ENCODE results near the gene CST4.
"Not testable (repeated sequence)": the region's sequence is repeated elsewhere in the genome, so short reads cannot be mapped to it uniquely, and the experiment has no call there.

Gene CST4

DNA sequence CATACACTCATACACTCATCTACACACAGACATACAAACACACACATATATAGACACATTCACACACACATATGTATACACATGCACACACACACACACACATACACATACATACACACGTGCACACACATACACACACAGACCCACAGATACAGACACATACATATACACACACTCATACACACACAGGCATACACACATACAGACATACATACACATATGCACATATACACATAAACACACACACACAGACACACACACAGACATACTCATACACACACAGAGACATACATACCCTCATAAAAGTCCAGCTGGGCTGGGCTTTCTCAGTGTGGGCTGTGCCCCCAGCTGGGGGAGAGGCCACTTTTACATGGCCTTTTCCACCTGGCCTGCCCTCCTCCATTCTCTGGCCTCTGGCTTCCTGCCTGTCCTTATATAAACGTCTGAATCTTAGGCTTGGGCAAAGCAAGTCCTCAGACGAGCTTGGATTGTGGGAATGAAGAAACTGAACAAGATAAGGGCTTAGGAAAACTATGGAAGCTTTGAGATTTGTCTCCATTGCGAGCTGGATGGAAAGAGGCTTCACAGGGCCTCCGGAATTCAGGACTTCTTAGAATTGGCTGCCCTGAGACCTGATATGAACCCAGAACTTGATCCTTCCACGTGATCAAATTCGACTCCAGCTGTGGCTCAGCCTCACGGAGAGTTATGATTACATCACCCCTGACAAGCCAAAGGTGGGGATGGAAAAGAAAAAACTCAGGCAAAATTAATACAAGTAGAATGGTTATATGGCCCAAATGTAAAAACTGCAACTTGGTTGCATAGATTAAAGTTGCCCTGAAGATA, 28.6 kb downstream of the CST4 start:
- DNase-seq (ENCODE audit: low read depth): no peak

GRCh38 chr20:23659610-23659988, 29.2 kb downstream of the CST4 start:
- DNase-seq (ENCODE audit: low read depth): not testable (repeated sequence)

GRCh38 chr20:23658989-23659609, 29.7 kb downstream of the CST4 start:
- DNase-seq (ENCODE audit: low read depth): no peak

DNA sequence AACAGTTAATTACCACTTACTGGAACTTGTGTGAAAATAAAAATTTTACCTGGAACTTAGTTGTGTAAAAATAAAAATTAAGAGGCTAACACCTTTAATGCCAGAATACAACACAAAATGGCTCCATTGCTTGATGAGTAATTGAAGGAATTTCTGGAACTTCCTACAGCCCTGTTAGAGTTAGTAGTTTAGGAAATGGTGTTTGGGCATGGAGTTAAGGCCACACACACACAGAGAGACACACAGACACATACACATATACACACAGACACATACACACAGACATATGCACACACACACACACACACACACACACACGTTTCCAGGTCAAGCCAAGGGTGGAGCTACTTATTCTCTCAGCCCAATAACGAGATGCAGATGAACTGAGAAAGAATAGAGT, 30.5 kb downstream of the CST4 start:
- DNase-seq (ENCODE audit: low read depth): no peak

- DNase-seq (ENCODE audit: low read depth): no peak
Observed at GRCh38 chr20:23657202-23657601, 31.6 kb downstream of the CST4 start.

DNA sequence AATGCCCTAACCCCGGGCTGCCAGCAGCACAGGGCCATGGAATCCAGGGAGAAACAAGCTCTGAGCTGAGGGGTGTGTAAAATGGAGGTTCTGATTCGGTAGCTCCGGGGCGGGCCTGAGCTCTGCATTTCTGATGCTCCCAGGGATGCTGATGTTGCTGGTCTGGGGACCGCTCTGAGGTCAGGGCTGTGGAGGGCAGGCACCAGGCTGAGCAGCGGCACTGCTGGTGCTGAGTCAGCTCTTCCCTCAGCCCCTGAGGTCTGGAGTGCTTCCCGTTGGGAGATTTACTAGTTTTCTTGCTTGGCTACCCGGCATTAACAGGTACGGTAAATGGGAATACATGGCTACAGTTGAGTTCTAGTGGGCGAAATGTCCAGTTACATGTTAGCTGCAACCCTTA, 32.5 kb downstream of the CST4 start:
- no peak for DNase-seq (ENCODE audit: low read depth)

DNA sequence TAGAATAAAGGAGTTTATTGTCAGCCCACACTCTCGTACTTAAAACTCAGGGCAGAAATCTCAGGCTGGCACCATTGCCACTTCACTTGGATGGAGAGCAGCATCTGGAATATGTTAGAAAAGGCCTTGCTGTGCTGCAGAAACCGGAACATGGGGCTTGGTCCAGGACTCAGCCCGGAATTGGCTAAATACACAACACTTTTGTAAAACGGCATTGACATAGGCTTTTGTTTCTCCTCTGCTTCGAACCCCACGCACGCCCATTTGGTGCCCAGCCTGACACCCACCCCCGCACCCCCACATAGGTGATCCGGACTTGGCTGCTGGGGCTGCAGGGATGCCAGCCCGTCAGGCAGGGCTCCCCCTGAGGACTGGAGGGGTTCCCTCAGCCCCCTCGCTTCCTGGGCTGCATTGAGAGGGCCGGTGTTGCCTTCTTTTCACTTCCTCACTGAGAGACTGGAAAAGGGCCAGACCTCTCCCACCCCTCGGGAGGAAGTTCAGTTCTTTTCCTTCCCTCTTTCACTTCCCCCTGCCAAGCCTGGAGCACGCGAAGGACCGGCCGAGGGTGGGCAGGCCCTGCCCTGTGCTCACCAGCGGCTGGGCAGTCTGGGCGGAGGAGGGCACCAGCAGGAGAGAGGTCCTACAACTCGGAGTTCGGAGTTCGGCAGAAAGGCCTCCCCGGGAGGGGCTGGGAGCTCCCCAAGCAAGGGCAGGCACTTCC, 33.2 kb downstream of the CST4 start:
- DNase-seq (ENCODE audit: low read depth): no peak

DNA sequence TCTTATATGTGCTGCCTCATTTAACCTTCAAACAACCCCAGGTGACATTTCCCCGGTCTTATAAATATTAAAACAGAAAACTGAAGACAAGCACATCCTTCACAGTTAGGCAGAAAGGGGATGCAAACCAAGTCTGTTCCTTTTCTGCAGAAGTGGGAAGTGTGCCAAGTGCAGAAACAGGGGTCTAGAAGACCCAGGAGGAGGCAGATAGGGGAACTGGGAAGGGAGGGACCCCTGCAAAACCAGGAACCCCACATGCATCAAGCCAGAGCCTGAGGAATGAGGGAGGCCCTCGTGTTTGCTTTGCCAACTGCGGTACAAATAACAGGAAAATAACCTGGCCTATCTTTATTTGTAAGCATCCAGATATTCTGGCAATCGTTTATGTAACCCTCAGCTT, 34.1 kb downstream of the CST4 start:
- no peak for DNase-seq (ENCODE audit: low read depth)

DNA sequence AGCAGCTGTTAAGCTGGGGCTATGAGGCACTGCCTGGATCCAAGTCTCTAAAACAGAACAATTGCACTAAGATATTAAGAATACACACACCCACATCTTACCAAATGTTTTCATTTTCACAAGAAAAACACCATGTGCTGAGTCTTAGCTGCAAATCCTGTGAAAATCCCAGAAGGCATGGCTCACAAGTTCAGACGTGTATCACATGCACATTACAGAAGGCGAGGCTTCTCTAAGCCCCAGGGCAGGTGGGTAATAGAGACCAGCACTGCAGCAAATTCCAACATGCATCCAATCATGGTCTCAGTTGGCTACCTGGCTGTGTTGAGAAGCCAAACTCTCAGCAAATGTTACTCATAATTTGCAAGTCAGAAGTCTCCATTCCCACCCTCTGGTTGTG, 34.8 kb downstream of the CST4 start:
- DNase-seq (ENCODE audit: low read depth): no peak

- no peak for DNase-seq (ENCODE audit: low read depth)
Observed at GRCh38 chr20:23653400-23653938, 35.4 kb downstream of the CST4 start.

DNA sequence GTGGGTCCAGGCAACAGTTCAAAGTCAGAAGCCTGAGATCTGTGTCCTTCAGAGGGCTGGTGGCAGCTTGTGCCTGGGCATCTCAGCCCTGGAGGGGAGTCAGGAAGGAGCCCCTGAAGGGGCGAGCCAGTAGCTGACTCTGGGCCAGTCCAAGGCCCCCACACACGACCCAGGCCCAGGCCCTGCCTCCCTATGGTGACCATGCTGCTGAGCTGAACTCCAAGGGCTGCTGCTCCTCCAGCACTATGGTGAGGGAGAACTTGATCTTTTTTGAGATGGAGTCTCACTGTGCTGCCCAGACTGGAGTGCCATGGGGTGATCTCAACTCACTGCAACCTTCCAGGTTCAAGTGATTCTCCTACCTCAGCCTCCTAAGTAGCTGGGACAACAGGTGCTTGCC, 35.9 kb downstream of the CST4 start:
- no peak for DNase-seq (ENCODE audit: low read depth)

GRCh38 chr20:23652371-23652770, 36.5 kb downstream of the CST4 start:
- no peak for DNase-seq (ENCODE audit: low read depth)

DNA sequence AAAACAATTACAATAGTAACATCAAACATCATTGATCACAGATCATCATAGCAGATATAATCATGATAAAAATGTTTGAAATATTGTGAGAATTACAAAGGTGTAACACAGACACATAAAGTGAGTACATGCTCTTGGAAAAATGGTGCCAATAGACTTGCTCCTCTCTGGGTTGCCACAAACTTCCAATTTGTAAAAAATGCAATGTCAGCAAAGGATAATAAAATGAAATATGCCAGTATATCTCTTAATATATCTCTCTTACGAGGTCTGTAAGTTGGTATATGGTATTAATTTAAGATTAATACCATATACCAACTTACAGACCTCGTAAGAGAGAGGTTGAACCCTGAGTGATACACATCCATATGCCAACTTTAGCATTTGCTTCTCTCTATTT, 37.7 kb downstream of the CST4 start:
- DNase-seq (ENCODE audit: low read depth): no peak

DNA sequence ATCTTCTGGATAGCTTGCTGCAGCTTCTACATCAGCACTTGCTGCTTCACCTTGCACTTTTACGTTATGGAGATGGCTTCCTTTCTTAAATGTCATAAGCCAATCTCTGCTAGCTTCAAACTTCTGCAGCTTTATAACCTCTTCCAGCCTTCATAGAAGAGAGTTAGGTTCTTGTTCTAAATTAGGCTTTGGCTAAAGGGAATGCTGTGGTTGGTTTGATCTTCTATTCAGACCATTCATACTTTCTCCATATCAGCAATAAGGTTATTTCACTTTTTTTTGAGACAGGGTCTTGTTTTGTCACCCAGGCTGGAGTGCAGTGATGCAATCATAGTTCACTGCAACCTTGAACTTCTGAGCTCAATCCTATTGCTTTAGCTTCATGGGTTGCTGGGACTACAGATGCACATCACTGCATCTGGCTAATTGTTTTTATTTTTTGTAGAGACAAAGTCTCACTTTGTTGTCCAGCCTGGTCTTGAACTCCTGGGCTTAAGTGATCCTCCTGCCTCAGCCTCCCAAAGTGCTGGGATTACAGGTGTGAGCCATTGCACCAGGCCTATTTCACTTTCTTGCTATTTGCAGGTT, 38.9 kb downstream of the CST4 start:
- no peak for DNase-seq (ENCODE audit: low read depth)

GRCh38 chr20:23649242-23649641, 39.6 kb downstream of the CST4 start:
- DNase-seq (ENCODE audit: low read depth): no peak

DNA sequence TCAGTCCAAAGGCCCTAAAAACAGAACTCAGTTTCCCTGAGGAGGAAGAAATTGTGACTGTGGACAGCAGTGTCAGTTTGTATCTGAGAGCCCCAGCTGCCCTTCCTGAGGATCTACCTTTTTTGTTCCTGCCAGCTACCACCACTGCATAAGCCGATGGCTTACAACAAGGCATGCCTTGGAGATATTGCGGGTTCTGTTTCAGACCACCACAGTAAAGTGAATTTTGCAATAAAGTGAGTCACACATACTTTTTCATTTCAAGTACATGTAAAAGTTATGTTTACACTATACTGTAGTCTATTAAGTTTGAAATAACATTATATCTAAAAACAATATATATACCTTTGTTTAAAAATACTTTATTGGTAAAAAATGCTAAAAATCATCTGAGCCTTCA, 41.5 kb downstream of the CST4 start:
- no peak for DNase-seq (ENCODE audit: low read depth)

GRCh38 chr20:23646106-23646873, 42.5 kb downstream of the CST4 start:
- no peak for DNase-seq (ENCODE audit: low read depth)

- DNase-seq (ENCODE audit: low read depth): no peak
Observed at GRCh38 chr20:23645575-23645974, 43.3 kb downstream of the CST4 start.

DNA sequence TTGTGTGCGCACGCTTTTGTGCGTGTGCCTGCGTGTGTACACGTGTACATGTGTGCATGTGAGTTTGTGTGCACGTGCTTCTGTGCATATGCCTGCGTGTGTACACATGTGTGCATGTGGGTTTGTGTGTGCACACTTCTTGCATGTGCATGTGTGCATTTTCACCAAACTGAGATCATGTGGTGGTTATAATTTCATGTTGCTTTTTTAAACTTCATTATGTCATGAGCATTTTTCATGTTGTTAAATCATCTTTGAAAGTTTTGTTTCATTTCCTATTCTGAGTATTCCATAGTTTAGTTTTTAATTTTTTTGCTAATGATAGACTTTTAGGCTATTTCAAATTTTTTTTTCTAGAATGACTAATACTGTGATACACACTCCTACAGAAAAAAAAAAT, 44.7 kb downstream of the CST4 start:
- DNase-seq (ENCODE audit: low read depth): no peak

DNA sequence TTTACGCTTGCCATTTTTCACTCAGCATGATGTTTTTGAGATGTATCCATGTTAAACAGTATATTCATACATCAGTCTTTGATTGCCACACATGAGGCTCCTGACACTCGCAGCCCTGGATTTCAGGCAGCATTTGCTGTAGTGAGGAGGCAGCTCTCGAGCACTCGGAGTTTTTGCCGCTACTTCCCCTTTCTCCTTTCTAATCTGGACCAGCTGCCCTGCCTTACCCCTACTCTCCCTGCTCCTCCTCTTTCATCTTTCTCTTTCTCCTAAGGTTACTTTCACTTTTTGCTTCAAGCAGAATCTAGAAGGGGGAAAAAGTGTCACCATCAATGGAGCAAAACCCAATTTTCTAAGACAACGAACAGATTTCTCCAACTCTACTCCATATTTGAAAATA, 45.2 kb downstream of the CST4 start:
- DNase-seq (ENCODE audit: low read depth): no peak

DNA sequence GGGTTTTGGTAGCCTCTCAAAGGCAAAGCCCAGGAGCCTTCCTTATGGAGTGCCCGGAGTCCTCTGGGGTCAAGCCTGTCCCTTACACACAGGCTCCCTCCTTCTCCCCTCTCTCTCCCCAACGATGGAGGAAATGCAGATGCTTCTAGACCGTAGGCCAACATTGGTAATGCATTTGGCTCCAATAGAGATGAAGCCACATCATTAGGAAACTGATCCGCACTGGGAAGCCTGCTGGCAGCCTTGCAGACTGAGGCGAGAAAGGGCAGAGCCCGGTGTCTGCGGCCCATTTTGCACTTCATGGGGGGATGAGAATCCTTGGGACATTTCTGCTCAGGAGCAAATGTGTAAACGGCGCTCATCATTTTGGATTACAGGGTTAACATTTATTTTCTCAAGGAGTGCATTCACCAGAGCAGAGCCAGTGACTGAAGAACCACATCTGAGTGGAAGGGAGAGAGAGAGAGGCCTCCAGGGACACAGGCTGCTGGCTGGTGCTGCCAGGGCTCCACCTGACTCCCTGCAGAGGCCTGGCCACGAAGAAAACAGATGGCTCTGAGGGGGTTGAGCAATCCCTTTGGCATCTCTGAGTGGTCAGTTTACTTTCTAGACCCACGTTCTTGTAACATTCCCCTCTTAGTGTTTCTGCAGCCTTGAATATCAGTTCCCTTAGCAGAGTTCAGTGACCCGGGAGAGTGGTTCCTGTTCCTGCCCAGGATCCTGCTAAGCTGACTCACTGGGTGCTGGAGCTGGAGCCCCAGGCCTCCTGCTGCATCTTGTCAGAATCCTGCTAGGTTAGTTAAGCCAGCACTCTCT, 46.7 kb downstream of the CST4 start:
- DNase-seq (ENCODE audit: low read depth): no peak
